ENCODE results near the gene CD80.

Gene CD80

GRCh38 chr3:119492128-119492527 is 67.3 kb downstream of the CD80 start:
- DNase-seq = no peak

GRCh38 chr3:119490153-119490552 is 69.3 kb downstream of the CD80 start:
- no peak for DNase-seq

GRCh38 chr3:119485563-119485962 is 73.9 kb downstream of the CD80 start:
- no peak for DNase-seq

- DNase-seq = no peak
Observed at GRCh38 chr3:119483101-119483500, 76.3 kb downstream of the CD80 start.

GRCh38 chr3:119481079-119481478 is 78.3 kb downstream of the CD80 start:
- DNase-seq = no peak
